BE2C (cell line): ENCODE measurements around the gene ZNF606.

Experiments used
- DNase-seq: peaks from one replicate; pipeline ENCODE4 v3.0.0-alpha.2; 2020
- H3K27me3 ChIP-seq: fragments of 250-450 bp; sonication (Bioruptor Pico); 2 replicates; pipeline ENCODE4 v1.5.1; 2020; ENCODE audit warnings: mild to moderate bottlenecking
- H3K36me3 ChIP-seq: fragments of 250-450 bp; sonication (Bioruptor Pico); 2 replicates; pipeline ENCODE4 v1.5.1; 2020; ENCODE audit warnings: mild to moderate bottlenecking
- H3K4me1 ChIP-seq: fragments of 250-450 bp; sonication (Bioruptor Pico); 2 replicates; pipeline ENCODE4 v1.5.1; 2020
- H3K4me3 ChIP-seq: 2 replicates; pipeline ENCODE4 v1.5.1; 2011; ENCODE audit warnings: low read depth, low read length
- H3K9me3 ChIP-seq: fragments of 250-450 bp; sonication (Bioruptor Pico); 2 replicates; pipeline ENCODE4 v1.5.1; 2020
- TF ChIP-seq, protein P1 (sequence below): IDR thresholded peaks from 2 replicates; pipeline ENCODE4 v1.5.1; 2012; ENCODE audit warnings: mild to moderate bottlenecking, low read depth, low read length

Gene ZNF606

DNA sequence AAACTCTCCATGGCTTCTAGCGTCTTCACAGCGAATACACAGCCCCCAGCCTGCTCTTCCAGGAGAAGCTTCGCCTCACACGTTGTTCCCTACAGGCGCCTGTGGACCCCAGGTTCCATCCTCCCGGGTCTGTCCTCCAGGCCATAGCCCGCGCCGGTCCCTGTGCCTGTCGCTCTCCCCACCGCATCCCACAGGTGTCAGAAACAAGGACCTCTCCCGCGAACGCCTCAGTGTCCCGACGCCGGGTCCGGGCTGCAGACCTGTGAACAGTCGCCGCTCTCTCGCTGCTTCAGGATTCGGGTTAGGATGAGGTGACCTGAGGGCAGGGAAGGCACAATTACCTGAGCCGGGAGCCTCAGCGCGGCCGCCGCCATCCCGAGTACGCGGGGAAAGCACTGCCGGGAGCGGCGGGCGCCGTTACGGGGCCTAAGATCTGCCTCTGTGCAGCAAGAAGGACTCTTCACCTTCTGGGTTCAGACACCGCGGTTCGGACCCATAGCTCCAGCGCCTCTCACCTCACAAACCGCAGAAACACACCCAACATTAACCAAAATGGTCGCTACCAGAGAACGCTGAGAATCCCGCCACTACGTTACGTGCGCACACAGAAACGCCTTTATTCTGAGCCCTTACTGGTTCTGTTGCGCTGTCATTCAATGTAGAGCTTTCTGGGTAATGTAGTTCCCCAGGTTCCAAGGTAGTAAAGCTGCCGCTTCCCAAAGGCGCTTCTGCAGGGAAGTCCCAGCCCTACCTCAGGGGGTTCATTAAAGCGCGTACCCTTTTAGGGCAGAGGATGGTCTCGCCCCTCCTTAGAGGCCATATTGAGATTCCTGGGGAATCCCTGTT lies 67.6 kb downstream of the ZNF606 start, which contains the start of gene ZNF418:
Gene ZNF418 (minus strand): TSS at position 583 of the 846 bp plus-strand sequence. CDS start 1,580 bp downstream, outside the sequence.
- TF ChIP-seq, protein P1, sequence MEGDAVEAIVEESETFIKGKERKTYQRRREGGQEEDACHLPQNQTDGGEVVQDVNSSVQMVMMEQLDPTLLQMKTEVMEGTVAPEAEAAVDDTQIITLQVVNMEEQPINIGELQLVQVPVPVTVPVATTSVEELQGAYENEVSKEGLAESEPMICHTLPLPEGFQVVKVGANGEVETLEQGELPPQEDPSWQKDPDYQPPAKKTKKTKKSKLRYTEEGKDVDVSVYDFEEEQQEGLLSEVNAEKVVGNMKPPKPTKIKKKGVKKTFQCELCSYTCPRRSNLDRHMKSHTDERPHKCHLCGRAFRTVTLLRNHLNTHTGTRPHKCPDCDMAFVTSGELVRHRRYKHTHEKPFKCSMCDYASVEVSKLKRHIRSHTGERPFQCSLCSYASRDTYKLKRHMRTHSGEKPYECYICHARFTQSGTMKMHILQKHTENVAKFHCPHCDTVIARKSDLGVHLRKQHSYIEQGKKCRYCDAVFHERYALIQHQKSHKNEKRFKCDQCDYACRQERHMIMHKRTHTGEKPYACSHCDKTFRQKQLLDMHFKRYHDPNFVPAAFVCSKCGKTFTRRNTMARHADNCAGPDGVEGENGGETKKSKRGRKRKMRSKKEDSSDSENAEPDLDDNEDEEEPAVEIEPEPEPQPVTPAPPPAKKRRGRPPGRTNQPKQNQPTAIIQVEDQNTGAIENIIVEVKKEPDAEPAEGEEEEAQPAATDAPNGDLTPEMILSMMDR: no peak
- Histone ChIP-seq H3K9me3 (no peaks in the 10 kb centered on the region; the same call in 1 of the 2 replicates), H3K36me3 (peaks cover 13% of the 10 kb centered on the region), H3K4me1 (no peaks in the 10 kb centered on the region), H3K27me3 (no peaks in the 10 kb centered on the region), H3K4me3 (peak within 1 kb of the TSS; percentile 88)
- peak; percentile 74 for DNase-seq

DNA sequence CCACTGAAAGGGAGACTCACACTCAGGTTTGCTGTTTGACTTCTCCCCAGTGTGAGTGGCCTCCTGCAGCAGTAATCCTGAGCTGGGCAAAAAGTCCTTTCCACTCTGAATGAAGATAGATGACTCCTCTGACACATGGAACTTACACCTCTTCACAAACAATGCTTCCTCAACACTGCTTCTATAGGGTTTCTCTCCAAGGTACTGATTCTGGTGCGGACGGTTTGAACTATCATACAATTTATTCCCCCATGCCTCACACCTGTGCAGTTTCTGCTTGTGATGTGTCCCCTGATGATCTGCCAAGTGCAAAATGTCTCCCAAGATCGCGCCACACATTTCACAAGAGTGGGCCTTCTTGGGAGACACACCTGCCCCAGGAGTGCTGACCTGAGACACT lies 75.0 kb downstream of the ZNF606 start:
- TF ChIP-seq, protein P1: no peak
- peaks cover 58% of the 10 kb centered on the region for H3K36me3 ChIP-seq
- DNase-seq: no peak

More for the DNA sequence above, 75.0 kb downstream of the ZNF606 start:
- Histone ChIP-seq H3K4me1 (no peaks in the 10 kb centered on the region), H3K4me3 (no peak overlapping the region), H3K27me3 (no peaks in the 10 kb centered on the region), H3K9me3 (no peaks in the 10 kb centered on the region; the same call in none of the 2 replicates)
